Ishikawa (cell line): ENCODE results near the gene DMRTA2.

Experiments
- CEBPB ChIP-seq: IDR thresholded peaks from 2 replicates; pipeline ENCODE4 v1.6.1; 2012
- CREB1 ChIP-seq: IDR thresholded peaks from 2 replicates; pipeline ENCODE4 v1.6.1; 2012; ENCODE audit warnings: low read depth
- EGR1 ChIP-seq: IDR thresholded peaks from 2 replicates; pipeline ENCODE4 v1.6.1; 2012
- EP300 ChIP-seq: IDR thresholded peaks from 2 replicates; pipeline ENCODE4 v1.6.1; 2012; ENCODE audit warnings: borderline replicate concordance
- FOXM1 ChIP-seq: IDR thresholded peaks from 2 replicates; pipeline ENCODE4 v1.6.1; 2012; ENCODE audit warnings: low read depth, borderline replicate concordance
- NFIC ChIP-seq: IDR thresholded peaks from 2 replicates; pipeline ENCODE4 v1.6.1; 2012
- RAD21 ChIP-seq: IDR thresholded peaks from 2 replicates; pipeline ENCODE4 v1.6.1; 2012; ENCODE audit warnings: low read depth
- TAF1 ChIP-seq: IDR thresholded peaks from 2 replicates; pipeline ENCODE4 v1.6.1; 2012; ENCODE audit warnings: low read depth, mild to moderate bottlenecking
- TCF12 ChIP-seq: IDR thresholded peaks from 2 replicates; pipeline ENCODE4 v1.6.1; 2012; ENCODE audit warnings: low read depth
- TEAD4 ChIP-seq: IDR thresholded peaks from 2 replicates; pipeline ENCODE4 v1.6.1; 2012
- ZBTB7A ChIP-seq: IDR thresholded peaks from 2 replicates; pipeline ENCODE4 v1.6.1; 2012; ENCODE audit warnings: low read depth
- TF ChIP-seq, protein P1 (sequence below): IDR thresholded peaks from 2 replicates; pipeline ENCODE4 v1.6.1; 2012; ENCODE audit warnings: low read depth, mild to moderate bottlenecking
- TF ChIP-seq, protein P2 (sequence below): IDR thresholded peaks from 2 replicates; pipeline ENCODE4 v1.6.1; 2012

GRCh38 chr1:50417507-50417906 lies 5.7 kb downstream of the DMRTA2 start:
- TF ChIP-seq RAD21: no peak
- TF ChIP-seq ZBTB7A: no peak
- TF ChIP-seq TAF1: no peak
- TF ChIP-seq EP300: no peak
- no peak for TF ChIP-seq FOXM1
- TF ChIP-seq TEAD4: no peak
- TF ChIP-seq EGR1: no peak
- no peak for TF ChIP-seq CREB1
- TF ChIP-seq CEBPB: no peak
- TF ChIP-seq, protein P1, sequence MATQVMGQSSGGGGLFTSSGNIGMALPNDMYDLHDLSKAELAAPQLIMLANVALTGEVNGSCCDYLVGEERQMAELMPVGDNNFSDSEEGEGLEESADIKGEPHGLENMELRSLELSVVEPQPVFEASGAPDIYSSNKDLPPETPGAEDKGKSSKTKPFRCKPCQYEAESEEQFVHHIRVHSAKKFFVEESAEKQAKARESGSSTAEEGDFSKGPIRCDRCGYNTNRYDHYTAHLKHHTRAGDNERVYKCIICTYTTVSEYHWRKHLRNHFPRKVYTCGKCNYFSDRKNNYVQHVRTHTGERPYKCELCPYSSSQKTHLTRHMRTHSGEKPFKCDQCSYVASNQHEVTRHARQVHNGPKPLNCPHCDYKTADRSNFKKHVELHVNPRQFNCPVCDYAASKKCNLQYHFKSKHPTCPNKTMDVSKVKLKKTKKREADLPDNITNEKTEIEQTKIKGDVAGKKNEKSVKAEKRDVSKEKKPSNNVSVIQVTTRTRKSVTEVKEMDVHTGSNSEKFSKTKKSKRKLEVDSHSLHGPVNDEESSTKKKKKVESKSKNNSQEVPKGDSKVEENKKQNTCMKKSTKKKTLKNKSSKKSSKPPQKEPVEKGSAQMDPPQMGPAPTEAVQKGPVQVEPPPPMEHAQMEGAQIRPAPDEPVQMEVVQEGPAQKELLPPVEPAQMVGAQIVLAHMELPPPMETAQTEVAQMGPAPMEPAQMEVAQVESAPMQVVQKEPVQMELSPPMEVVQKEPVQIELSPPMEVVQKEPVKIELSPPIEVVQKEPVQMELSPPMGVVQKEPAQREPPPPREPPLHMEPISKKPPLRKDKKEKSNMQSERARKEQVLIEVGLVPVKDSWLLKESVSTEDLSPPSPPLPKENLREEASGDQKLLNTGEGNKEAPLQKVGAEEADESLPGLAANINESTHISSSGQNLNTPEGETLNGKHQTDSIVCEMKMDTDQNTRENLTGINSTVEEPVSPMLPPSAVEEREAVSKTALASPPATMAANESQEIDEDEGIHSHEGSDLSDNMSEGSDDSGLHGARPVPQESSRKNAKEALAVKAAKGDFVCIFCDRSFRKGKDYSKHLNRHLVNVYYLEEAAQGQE: no peak
- TF ChIP-seq NFIC: no peak
- TF ChIP-seq, protein P2, sequence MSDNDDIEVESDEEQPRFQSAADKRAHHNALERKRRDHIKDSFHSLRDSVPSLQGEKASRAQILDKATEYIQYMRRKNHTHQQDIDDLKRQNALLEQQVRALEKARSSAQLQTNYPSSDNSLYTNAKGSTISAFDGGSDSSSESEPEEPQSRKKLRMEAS: no peak
- TF ChIP-seq TCF12: no peak
